ENCODE results near the gene DTD2. TPM values are rescaled to one million over a fixed set of nuclear protein-coding genes. Genes with fewer than 3 reads are reported as not detected.

DTD2 gene
- total and polyA plus RNA-seq, 9 of the 15 experiments (the other 6 are each of a cell fraction or from before 2014, with no cell fraction given): 3.8 to 24.1 (median 15.2) TPM

- no peak overlapping the region for H3K4me2 ChIP-seq (ENCODE audit: insufficient read depth, low read length)
- ChIA-PET CTCF (ENCODE audit: low intra/inter-chr PET ratio) (no interaction called here), POLR2A (interaction anchor here (1.2 kb wide), 1 partner anchor 29 kb away, joined by 4 read pairs; the partner anchor contains the start of gene HEATR5A)
- no peak for FAIRE-seq
- H3K36me3 ChIP-seq (ENCODE audit: control insufficient read depth, insufficient read depth, low read length): peaks cover 39% of the 10 kb centered on the region; the same call in 2 of the 3 replicates
- no peak for ATAC-seq
- no peak for DNase-seq (ENCODE audit: extremely low read depth in 1 of 4, low spot score in 3 of 4)
- intact Hi-C loops (cut with micrococcal nuclease): no loop called here
- no peaks in the 10 kb centered on the region for H3K9me1 ChIP-seq (ENCODE audit: control insufficient read depth, insufficient read depth, low read length)
- WGBS (ENCODE audit: insufficient coverage, low coverage, missing lambda C conversion rate): 73% methylated on average over 8 of the region's 8 CpGs
- no peak overlapping the region for H3K27ac ChIP-seq (ENCODE audit: extremely low read depth, low read depth, low read length)
- in situ Hi-C loops (cut with MboI): no loop called here
- H4K20me1 ChIP-seq (replicated peaks; ENCODE audit: control insufficient read depth, insufficient read depth, low read length): no peaks in the 10 kb centered on the region
- H3K4me3 ChIP-seq: no peak overlapping the region
- no peaks in the 10 kb centered on the region for H3K27me3 ChIP-seq (ENCODE audit: control insufficient read depth in 2 of 2, insufficient read depth in 2 of 2, low read length in 2 of 2)
- H3K4me1 ChIP-seq (replicated peaks in 1 of 2; ENCODE audit: control insufficient read depth in 2 of 2, insufficient read depth in 2 of 2, low read length in 2 of 2): peaks cover 0 to 3% of the 10 kb centered on the region in 2 experiments; a peak in 1 of 5 replicates
- H3K79me2 ChIP-seq (ENCODE audit: control insufficient read depth, insufficient read depth, low read length): 0 out of 3 replicates have a peak, but pooled peaks cover under 1% of the 10 kb centered on the region
- H2AFZ ChIP-seq (ENCODE audit: low read depth, low read length): no peak overlapping the region
- H3K9me3 ChIP-seq (replicated peaks; ENCODE audit: control insufficient read depth, insufficient read depth, low read depth, low read length): no peaks in the 10 kb centered on the region
- no peak overlapping the region for H3K9ac ChIP-seq (ENCODE audit: insufficient read depth in 1 of 2, low read depth in 2 of 2, low read length in 2 of 2)
- BruUV-seq (replicated peaks): no TSS peak
- TF ChIP-seq ZHX1 (conservative IDR thresholded peaks at IDR 0.05; ENCODE audit: low read length) (no peak), PHB2 (IDR thresholded peaks at IDR 0.05; ENCODE audit: low read depth) (no peak), BDP1 (IDR thresholded peaks at IDR 0.05; ENCODE audit: insufficient read depth, insufficient read length) (no peak), SNAPC5 (CRISPR knock-in tag; IDR thresholded peaks at IDR 0.05) (no peak), ZNF655 (CRISPR knock-in tag; IDR thresholded peaks at IDR 0.05) (no peak), ZNF512 (tag; IDR thresholded peaks at IDR 0.05) (no peak), ZNF696 (CRISPR knock-in tag; conservative IDR thresholded peaks at IDR 0.05) (no peak), SAFB (IDR thresholded peaks at IDR 0.05; ENCODE audit: borderline replicate concordance, low read depth, low read length) (no peak), CHD2 (IDR thresholded peaks at IDR 0.05; ENCODE audit: low read depth, low read length) (no peak), ATF3 (IDR thresholded peaks at IDR 0.05) (no peak), ATF3 (CRISPR knock-in tag; conservative IDR thresholded peaks at IDR 0.05) (no peak), ZNF274 (IDR thresholded peaks at IDR 0.05; ENCODE audit: borderline replicate concordance, low read depth, low read length) (no peak), DIDO1 (tag; IDR thresholded peaks at IDR 0.05; ENCODE audit: low read depth) (no peak), FOXP4 (CRISPR knock-in tag; IDR thresholded peaks at IDR 0.05; ENCODE audit: borderline replicate concordance) (no peak)
Measured at GRCh38 chr14:31449136-31449535, 8.2 kb downstream of the DTD2 start.
